AG04449 (cell line): Measurements from ENCODE around the gene DCLRE1B.

Source experiments
- CTCF ChIA-PET: fragments of 350-600 bp; formaldehyde crosslinking; extraction: SDS; loops from one replicate; lab custom pipeline; 2021; ENCODE audit warnings: antibody characterized with exemption; lab: Yijun Ruan, JAX
- POLR2A ChIA-PET: fragments of 400-600, 350-600 bp; formaldehyde crosslinking; extraction: SDS; loops from one replicate; lab custom pipeline; 2020; ENCODE audit warnings: antibody characterized with exemption, inconsistent platforms; lab: Yijun Ruan, JAX
- DNase-seq: peaks from one replicate; pipeline ENCODE4 v3.0.0-alpha.2; 2010; ENCODE audit warnings: low read depth, low spot score
- H3K4me3 ChIP-seq: 2 replicates; pipeline ENCODE4 v1.5.1; 2011; ENCODE audit warnings: low read depth, mild to moderate bottlenecking, control low read depth, low read length
- TF ChIP-seq, protein P1 (sequence below): IDR thresholded peaks from one replicate; pipeline ENCODE4 v1.5.1; 2011; ENCODE audit warnings: mild to moderate bottlenecking, moderate library complexity, low read length, control low read depth, inconsistent platforms; ENCODE audit not compliant: insufficient read depth; ENCODE audit errors: missing control alignments

DCLRE1B gene

DNA sequence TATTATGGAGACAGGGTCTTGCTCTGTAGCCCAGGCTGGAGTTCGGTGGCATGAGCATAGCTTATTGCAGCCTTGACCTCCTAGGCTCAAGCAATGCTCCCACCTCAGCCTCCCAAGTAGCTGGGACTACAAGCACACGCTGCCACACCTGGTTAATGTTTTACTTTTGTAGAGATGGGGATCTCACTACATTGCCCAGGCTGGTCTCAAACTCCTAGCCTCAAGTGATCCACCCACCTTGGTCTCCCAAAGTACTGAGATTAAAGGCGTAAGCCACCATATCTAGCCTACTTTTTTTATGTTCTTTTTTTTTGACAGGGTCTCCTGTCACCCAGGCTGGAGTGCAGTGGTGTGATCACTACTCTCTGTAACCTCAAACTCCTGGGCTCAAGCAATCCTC lies 11.9 kb upstream of the DCLRE1B start:
- POLR2A ChIA-PET = no interaction called here

DNA sequence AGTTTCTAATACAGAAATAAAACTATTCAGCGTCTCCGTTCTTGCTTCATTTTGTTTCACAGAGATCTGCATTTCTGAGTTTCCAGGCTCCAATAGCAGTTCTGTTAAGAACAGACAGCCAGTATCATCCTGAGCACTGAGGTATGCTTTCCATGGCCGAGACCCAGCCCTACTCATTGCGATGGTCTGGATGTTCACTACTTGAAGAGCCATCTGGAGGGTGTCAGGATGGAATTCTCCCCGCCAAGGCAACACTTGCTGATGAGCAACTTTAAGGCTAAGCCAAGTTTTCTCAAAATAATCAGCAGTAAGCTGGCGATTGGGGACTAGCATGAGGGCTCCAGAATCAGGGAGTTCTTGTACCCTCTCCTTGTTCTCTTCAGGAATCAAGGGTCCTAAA lies 10.0 kb upstream of the DCLRE1B start:
- TF ChIP-seq, protein P1, sequence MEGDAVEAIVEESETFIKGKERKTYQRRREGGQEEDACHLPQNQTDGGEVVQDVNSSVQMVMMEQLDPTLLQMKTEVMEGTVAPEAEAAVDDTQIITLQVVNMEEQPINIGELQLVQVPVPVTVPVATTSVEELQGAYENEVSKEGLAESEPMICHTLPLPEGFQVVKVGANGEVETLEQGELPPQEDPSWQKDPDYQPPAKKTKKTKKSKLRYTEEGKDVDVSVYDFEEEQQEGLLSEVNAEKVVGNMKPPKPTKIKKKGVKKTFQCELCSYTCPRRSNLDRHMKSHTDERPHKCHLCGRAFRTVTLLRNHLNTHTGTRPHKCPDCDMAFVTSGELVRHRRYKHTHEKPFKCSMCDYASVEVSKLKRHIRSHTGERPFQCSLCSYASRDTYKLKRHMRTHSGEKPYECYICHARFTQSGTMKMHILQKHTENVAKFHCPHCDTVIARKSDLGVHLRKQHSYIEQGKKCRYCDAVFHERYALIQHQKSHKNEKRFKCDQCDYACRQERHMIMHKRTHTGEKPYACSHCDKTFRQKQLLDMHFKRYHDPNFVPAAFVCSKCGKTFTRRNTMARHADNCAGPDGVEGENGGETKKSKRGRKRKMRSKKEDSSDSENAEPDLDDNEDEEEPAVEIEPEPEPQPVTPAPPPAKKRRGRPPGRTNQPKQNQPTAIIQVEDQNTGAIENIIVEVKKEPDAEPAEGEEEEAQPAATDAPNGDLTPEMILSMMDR = no peak

More for the DNA sequence above, 11.9 kb upstream of the DCLRE1B start:
- TF ChIP-seq, protein P1 = no peak
- no peak for DNase-seq
- CTCF ChIA-PET = interaction anchor here (0.9 to 1.7 kb wide), 2 partner anchors 11 to 12 kb away, joined by 3 to 7 read pairs; partner anchors contain the start of gene AP4B1
- H3K4me3 ChIP-seq = no peak overlapping the region

DNA sequence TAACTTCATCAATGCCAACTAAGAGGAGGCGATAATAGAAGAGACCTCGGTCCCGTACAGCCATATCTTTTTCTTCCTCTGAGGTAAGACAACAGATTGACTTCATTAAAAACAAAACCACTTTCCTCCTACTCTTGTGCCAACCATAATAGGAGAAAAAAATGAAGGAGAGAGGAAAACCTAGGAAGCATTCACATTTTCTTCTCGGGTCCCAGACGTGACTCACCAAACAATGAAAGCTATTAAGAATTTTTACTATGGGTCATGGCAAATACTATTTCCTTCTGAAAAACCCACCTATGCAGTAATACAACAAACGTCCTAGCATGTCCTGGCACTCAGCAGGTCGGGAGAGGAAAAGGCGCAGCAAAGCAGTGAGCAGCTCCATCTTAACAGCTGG lies 9.2 kb upstream of the DCLRE1B start:
- DNase-seq = no peak
- CTCF ChIA-PET = interaction anchor here (1.2 to 3.6 kb wide), 2 partner anchors 8 to 60 kb away, joined by 5 to 19 read pairs; no protein-coding TSS in a partner anchor
- no peak overlapping the region for H3K4me3 ChIP-seq
- POLR2A ChIA-PET = no interaction called here
- TF ChIP-seq, protein P1 = no peak

More for the DNA sequence above, 10.0 kb upstream of the DCLRE1B start:
- no peak for DNase-seq
- CTCF ChIA-PET = interaction anchor here (1.2 to 3.6 kb wide), 2 partner anchors 9 to 59 kb away, joined by 5 to 19 read pairs; no protein-coding TSS in a partner anchor
- no peak overlapping the region for H3K4me3 ChIP-seq
- POLR2A ChIA-PET = no interaction called here

DNA sequence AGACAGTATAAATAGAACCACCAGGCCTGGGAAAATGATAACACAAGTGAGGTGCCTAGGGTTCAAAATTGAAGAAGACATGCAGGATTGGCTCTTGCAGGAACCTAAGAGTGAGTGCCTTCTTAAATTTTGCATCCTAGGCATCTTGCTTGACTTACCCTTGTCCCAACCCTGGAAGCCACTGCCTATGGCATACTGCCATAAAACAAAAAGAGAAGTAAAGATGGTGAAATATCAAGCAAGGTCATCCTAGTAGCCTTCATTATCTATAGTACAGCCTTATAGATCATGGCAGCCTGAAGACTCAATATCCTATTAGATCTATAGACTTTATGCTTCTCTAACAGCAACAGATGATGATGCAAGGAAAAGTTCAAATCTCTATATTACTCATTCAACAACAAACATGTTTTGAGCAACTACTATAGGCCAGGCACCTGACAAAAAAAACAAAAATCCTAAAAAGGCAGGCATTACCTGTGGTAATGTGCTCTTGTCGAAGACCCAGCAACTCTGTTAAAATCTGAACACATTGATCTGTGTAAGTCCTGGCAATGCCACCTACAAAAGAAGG lies 6.8 kb upstream of the DCLRE1B start:
- CTCF ChIA-PET = interaction anchor here (1.6 to 3.6 kb wide), 2 partner anchors 63 to 66 kb away, joined by 4 to 19 read pairs; no protein-coding TSS in a partner anchor
- H3K4me3 ChIP-seq = no peak overlapping the region
- no peak for DNase-seq
- TF ChIP-seq, protein P1 = no peak
- POLR2A ChIA-PET = no interaction called here

DNA sequence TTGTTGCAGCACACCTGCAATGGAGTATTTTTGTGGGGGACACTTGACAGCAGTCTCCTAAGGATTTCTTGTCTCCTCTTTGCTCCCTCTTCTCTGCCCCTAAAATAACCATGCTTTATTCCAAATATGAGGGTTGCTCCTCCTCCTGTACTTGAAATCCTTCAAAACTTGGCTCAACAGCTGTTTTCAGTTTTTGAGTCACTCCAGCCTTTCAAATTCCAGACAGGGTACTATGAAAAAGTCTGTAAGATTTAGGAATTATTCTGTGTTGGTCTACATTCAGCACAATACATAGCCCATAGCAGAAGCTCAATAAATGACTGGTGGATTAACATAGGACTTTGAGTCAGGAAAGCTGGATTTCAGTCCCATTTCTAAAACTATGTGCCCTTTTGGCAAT lies 6.0 kb upstream of the DCLRE1B start:
- ChIA-PET POLR2A (interaction anchor here (0.8 kb wide), 1 partner anchor 88 kb away, joined by 4 read pairs; no protein-coding TSS in a partner anchor), CTCF (interaction anchor here (1.6 to 2.0 kb wide), 2 partner anchors 64 to 66 kb away, joined by 4 to 12 read pairs; no protein-coding TSS in a partner anchor)
- no peak overlapping the region for H3K4me3 ChIP-seq
- TF ChIP-seq, protein P1 = no peak
- DNase-seq = no peak

DNA sequence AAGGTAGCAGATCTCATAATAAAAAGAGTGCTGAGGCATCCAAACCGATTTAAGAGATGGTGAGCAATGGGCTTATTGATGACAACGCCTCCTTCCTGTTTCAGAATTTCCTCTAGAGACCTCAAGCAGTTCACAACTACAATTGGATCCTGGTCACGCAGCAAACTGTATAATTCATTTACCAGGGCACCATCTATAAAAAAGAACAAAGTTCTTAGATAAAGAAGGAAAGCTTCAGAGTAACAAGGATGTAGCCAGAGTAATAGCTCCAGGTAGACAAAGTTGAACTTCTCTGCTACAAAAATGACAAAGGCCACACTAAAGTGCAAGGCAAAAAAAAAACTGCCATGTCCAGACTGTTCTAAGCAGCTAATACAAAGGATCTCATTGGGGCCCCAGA lies 3.9 kb upstream of the DCLRE1B start:
- CTCF ChIA-PET = interaction anchor here (1.1 kb wide), 1 partner anchor 28 kb away, joined by 4 read pairs; the partner anchor contains the start of gene HIPK1
- no peak for DNase-seq
- POLR2A ChIA-PET = no interaction called here
- H3K4me3 ChIP-seq = no peak overlapping the region
- TF ChIP-seq, protein P1 = no peak
